Suppressor macrophage (primary cell): ENCODE data around the gene TXNDC9.
"Not testable (repeated sequence)": the region's sequence is repeated elsewhere in the genome, so short reads cannot be mapped to it uniquely, and the experiment has no call there.

Experiments used
- DNase-seq, 4 experiments: peaks; one replicate each; pipeline ENCODE4 v3.0.0-alpha.2; 2020 to 2022

TXNDC9 gene

DNA sequence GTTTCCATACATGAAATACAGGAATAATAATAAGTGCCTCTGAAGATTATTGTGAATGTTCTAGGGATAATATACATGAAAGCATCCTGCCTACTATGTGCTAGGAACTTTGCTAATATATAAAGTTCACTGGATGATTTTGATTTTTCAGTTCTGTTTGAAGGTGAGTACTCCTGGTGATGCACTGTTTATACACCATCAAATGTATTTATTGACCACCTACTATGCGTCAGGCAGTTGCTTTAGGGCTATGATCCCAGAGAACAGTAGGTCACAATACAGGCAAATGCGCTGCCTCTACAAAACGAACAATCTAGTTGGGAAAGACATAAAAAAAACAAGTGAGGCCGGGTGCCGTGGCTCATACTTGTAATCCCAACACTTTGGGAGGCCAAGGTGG lies 10.7 kb downstream of the TXNDC9 start:
- DNase-seq = no peak

DNA sequence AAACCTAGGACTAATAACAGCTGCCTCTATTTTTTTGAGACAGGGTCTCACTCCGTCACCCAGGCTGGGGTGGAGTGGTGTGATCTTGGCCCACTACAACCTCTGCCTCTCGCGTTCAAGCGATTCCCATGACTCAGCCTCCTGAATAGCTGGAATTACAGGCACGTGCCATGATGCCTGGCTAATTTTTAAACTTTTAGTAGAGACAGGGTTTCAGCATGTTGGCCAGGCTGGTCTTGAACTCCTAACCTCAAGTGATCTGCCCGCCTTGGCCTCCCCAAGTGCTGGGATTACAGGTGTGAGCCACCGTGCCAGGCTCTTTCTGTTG lies 18.3 kb downstream of the TXNDC9 start:
- DNase-seq = not testable (repeated sequence)

DNA sequence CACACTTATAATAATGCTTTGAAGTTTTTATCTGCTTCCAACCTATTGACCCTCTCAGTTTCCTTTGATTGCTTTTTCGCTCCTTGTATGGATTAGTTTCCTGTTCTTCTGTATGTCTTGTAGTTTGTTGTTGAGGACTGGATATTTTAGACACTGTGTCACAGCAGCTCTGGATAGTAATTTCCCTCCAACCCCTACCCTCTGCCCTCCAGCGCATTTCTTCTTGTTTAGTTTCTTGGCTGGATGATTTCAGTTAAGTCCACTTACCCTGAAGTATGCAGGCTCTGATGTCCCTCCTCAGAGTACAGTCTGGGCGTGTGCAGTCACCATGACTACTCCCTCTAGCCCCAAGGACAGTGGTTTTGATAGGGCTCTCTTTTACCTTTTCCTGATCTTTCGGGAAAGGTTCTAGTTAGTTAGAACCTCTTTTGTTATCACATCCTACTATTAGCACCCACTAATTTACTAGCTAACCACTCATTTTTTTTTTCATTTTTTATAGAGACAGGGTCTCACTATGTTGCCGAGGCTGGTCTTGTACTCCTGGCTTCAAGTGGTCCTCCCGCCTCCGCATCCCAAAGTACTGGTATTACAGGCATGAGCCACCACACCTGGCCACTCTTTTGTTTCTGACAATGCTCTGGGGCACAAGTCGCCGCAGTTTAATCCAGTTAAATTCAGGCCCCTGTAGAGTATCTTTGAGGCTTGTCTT lies 18.8 kb downstream of the TXNDC9 start:
- DNase-seq = no peak

DNA sequence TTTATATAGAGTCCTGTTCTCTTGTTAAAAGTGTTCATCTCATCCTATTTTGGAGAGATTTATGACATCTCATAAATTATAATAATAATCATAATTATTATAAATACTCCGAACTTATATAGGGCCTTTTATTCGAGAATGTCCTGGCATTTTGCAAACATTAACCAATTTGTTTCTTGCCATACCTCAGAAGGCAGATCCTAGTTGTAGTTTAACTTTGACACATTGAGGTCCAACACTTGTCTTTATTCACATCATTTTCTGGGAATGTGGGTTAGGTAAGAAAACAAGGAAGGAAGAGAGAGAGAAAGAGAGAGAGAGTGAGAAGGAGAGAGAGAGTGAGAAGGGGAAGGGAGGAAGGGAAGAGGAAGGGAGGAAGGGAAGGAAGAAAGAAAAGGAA lies 35.0 kb downstream of the TXNDC9 start, which contains the start of gene LYG1:
LYG1 (minus strand) TSS at position 101 of the 400 bp plus-strand sequence. CDS start 5,527 bp downstream, outside the sequence.
- DNase-seq = not testable (repeated sequence)

DNA sequence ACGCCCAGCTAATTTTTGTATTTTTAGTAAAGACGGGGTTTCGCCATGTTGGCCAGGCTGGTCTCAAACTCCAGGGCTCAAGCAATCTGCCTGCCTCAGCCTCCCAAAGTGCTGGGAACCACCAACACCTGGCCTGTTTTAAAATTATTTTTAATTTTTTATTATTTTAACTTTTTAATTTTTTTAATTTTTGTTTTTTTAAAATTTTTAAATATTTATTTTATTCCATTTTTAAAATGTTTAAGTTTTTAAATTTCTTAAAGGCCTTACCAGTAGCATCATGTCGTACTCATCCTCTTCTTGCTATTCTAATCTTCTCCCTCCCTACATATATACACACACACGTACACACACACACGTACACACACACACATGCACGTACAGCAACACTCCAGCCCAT lies 36.6 kb downstream of the TXNDC9 start:
- no peak for DNase-seq

DNA sequence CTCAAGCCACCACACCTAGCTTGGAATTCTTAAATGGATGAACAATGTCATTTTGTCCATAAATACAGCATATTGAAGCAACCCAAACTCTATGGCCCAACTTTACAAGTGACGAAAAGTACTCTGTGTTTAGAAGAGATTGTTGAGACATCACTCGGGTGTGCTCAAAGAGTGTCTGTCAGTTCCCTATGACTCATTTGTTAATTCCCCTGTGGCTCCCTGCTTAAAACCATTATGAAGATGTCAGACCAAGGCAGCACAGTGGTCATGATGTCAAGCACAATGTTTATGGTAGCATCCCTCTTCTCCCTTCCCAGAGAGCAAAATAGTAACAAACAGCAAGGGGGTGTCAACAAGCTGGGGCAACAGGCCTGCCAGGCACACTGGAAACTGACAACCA lies 38.1 kb downstream of the TXNDC9 start:
- no peak for DNase-seq

DNA sequence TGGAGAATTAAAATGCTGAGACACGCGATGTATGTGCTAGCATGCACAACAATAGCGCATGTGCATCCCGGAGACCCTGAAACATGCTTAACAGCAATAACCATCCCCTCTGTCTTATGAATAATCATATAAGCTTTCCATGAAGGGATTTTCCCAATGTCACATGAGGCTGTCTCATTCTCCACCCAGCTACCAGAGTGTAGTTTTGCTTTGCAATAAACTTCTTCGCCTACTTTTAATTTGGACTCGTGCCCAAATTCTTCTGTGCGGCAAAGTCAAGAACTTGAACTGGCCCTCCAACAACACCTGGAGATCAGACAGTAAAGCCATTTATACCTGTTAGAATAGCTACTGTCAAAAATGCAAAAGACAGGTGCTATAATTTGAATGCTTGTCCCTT lies 50.6 kb downstream of the TXNDC9 start:
- DNase-seq = peak in 1 of 4 experiments; percentile 12

DNA sequence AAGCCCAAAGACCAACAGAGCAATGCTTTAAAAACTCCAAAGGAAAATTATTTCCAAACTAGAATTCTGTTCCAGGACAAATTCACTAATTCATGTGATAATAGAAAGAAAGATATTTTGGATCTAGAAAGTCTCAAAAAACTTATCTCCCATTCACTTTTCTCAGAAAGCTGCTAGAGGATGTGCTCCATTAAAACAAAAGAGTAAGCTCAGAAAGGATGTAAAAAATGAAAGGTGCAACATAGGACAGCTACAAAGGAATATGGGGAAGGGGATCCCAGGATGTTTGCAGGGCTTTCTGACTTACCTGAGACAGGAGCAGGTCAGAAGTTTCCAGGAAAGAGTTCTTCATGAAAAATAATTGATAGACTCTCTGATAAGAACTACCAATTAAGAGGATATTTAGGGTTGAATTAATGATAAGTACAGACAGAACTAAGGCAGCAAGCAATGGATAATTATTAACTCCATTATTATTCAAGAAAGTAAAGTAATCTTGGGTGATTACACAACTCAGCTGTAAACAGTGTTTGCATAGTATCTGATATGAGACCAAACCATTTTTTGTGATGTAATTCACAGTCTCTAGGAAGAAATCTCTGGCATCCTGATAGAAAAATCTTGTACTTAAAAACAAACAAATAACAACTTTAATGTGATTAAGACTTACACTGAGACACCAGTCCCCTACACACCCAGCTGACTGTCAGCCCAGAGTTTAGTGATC lies 56.0 kb downstream of the TXNDC9 start:
- no peak for DNase-seq

DNA sequence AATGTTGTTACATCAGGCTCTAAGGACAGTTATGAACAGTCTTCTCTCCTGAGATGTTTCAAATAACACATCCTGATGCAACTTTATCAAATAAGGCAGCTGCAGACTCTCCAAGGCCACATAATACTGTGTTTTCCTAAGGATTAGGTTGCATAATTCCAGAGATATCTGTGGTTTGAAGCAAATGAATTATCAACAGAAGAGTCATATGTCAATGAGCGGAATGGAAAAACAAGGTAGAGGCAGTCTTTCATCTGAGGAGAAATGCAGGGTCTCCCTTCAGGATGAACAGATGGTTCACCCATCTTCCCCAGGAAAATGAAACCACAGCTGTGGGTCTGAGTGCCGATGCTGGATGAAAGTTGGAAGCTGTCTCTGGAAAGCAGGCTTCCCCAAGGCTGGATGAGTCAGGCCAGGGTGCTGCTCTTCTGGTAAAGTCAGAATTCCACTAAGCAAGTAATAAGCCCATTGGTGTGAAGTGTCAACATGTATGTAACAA lies 57.3 kb downstream of the TXNDC9 start:
- DNase-seq = no peak

DNA sequence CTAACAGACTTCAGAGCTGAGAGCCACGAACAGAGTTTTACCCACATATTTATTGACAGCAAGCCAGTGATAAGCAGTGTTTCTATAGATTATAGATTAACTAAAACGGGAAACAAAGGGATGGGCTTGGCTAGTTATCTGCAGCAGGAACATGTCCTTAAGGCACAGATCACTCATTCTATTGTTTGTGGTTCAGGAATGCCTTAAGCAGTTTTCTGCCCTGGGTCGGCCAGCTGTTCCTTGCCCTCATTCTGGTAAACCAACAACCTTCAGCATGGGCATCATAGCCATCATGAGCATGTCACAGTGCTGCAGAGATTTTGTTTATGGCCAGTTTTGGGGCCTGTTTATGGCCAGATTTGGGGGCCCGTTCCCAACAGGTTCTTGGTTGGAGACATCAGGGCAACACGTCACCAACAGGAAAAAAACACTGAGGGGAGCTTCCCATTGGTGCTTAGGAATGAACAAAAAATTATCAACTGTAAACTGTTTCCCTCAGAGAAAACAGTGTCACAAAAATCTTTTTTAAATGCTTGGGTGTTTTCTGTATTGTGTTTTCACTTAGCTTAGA lies 57.9 kb downstream of the TXNDC9 start:
- DNase-seq = not testable (repeated sequence)

DNA sequence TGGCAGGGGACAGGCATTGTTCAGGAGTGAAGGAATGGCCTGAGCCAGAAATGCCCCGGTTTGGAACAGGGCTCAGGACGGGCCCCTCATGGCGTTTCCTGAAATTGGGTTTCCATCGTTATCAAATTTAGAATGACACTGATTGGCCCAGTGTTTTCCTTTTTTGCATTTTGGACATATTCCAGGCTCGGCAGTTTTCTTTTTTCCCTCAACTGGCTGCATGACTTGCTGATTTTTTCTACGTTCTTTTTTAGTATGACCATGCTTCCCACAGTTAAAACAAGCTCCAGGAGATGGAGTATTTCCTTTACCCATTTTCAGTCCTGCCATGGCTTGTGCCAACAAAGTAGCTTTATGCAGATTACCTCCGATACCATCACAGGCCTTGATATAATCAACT lies 60.3 kb downstream of the TXNDC9 start:
- no peak for DNase-seq
